Mesenchymal stem cell (in vitro differentiated cells and primary cell): ENCODE measurements around the gene FLAD1.

Experiments
- DNase-seq: peaks from one replicate; pipeline ENCODE4 v3.0.0-alpha.2; 2013
- H2AFZ ChIP-seq: one replicate; pipeline ENCODE4 v1.6.1; 2013; ENCODE audit warnings: low read depth, mild to moderate bottlenecking, control low read depth, inconsistent platforms, low read length, moderate library complexity
- H2AK5ac ChIP-seq: 2 replicates; pipeline ENCODE4 v1.6.1; 2013; ENCODE audit warnings: low read length, moderate library complexity, mild to moderate bottlenecking, inconsistent platforms; ENCODE audit not compliant: severe bottlenecking
- H2BK120ac ChIP-seq: one replicate; pipeline ENCODE4 v1.6.1; 2013; ENCODE audit warnings: low read depth, mild to moderate bottlenecking, inconsistent platforms, low read length, moderate library complexity
- H2BK12ac ChIP-seq, 2 experiments: one replicate each; pipeline ENCODE4 v1.6.1; 2013; ENCODE audit warnings: inconsistent platforms in 2 of 2, low read length in 2 of 2, mild to moderate bottlenecking in 2 of 2, moderate library complexity in 2 of 2, control low read depth in 1 of 2
- H2BK15ac ChIP-seq: one replicate; pipeline ENCODE4 v1.6.1; 2013; ENCODE audit warnings: mild to moderate bottlenecking, low read depth, inconsistent platforms; ENCODE audit not compliant: poor library complexity, severe bottlenecking
- H2BK5ac ChIP-seq: 2 replicates; pipeline ENCODE4 v1.6.1; 2013; ENCODE audit warnings: low read depth, mild to moderate bottlenecking, low read length, control low read depth, inconsistent platforms; ENCODE audit not compliant: poor library complexity, severe bottlenecking
- H3K14ac ChIP-seq, 2 experiments: one replicate each; pipeline ENCODE4 v1.6.1; 2013; ENCODE audit warnings: inconsistent platforms in 2 of 2, low read length in 2 of 2, control low read depth in 1 of 2, mild to moderate bottlenecking in 1 of 2, moderate library complexity in 1 of 2
- H3K18ac ChIP-seq, 2 experiments: one replicate each; pipeline ENCODE4 v1.6.1; 2013; ENCODE audit warnings: inconsistent platforms in 2 of 2, low read length in 2 of 2, control low read depth in 1 of 2, low read depth in 1 of 2, mild to moderate bottlenecking in 1 of 2
- H3K23ac ChIP-seq, 2 experiments: one replicate each; pipeline ENCODE4 v1.6.1; 2013; ENCODE audit warnings: inconsistent platforms in 2 of 2, low read length in 2 of 2, mild to moderate bottlenecking in 2 of 2, moderate library complexity in 2 of 2, control low read depth in 1 of 2
- H3K27ac ChIP-seq: 2 replicates; pipeline ENCODE4 v1.5.1; 2013; ENCODE audit warnings: mild to moderate bottlenecking, moderate library complexity, low read length, control low read depth, inconsistent platforms; ENCODE audit not compliant: poor library complexity, severe bottlenecking
- H3K27me3 ChIP-seq, 2 experiments: 2 replicates each; pipeline versions ENCODE4 v1.6.1 to v1.7.0; 2013; ENCODE audit warnings: low read length in 2 of 2, mild to moderate bottlenecking in 2 of 2, moderate library complexity in 2 of 2, control low read depth in 1 of 2, inconsistent platforms in 1 of 2; ENCODE audit not compliant: control insufficient read depth in 1 of 2, insufficient read depth in 1 of 2
- H3K36me3 ChIP-seq, 2 experiments: 2 replicates each; pipeline versions ENCODE4 v1.6.1 to v1.7.0; 2013; ENCODE audit warnings: low read length in 2 of 2, control low read depth in 1 of 2, inconsistent platforms in 1 of 2, low read depth in 1 of 2, mild to moderate bottlenecking in 1 of 2; ENCODE audit not compliant: insufficient read depth in 2 of 2, control insufficient read depth in 1 of 2
- H3K4ac ChIP-seq, 2 experiments: one replicate each; pipeline ENCODE4 v1.6.1; 2013; ENCODE audit warnings: inconsistent platforms in 2 of 2, low read length in 2 of 2, mild to moderate bottlenecking in 2 of 2, moderate library complexity in 2 of 2, control low read depth in 1 of 2, low read depth in 1 of 2
- H3K4me1 ChIP-seq: 2 replicates; pipeline ENCODE4 v1.6.1; 2013; ENCODE audit warnings: low read depth, low read length, control low read depth; ENCODE audit not compliant: control insufficient read depth, insufficient read depth
- H3K4me2 ChIP-seq: 2 replicates; pipeline ENCODE4 v1.6.1; 2013; ENCODE audit warnings: low read length, mild to moderate bottlenecking, inconsistent platforms; ENCODE audit not compliant: poor library complexity, severe bottlenecking
- H3K4me3 ChIP-seq, 2 experiments: 2 replicates each; pipeline versions ENCODE4 v1.5.1 to v1.7.0; 2013; ENCODE audit warnings: low read length in 2 of 2, mild to moderate bottlenecking in 2 of 2, control low read depth in 1 of 2, low read depth in 1 of 2; ENCODE audit not compliant: insufficient read depth in 1 of 2
- H3K79me1 ChIP-seq: replicated peaks from 2 replicates; pipeline ENCODE4 v1.6.1; 2013; ENCODE audit warnings: mild to moderate bottlenecking, control low read depth, low read length, inconsistent platforms; ENCODE audit not compliant: poor library complexity, severe bottlenecking
- H3K9ac ChIP-seq: 2 replicates; pipeline ENCODE4 v1.7.0; 2013; ENCODE audit warnings: mild to moderate bottlenecking, low read length, moderate library complexity
- H3K9me3 ChIP-seq: 2 replicates; pipeline ENCODE4 v1.7.0; 2013; ENCODE audit warnings: mild to moderate bottlenecking, low read length; ENCODE audit not compliant: control insufficient read depth
- H4K8ac ChIP-seq: one replicate; pipeline ENCODE4 v1.6.1; 2013; ENCODE audit warnings: inconsistent platforms, mild to moderate bottlenecking, low read length, moderate library complexity
- H4K91ac ChIP-seq: one replicate; pipeline ENCODE4 v1.6.1; 2013; ENCODE audit warnings: mild to moderate bottlenecking, low read length, inconsistent platforms
- WGBS: methylation state at CpG from one replicate; pipeline ENCODE4 v1.1.7; 2013; ENCODE audit warnings: mixed read lengths; 5-methylcytosine and 5-hydroxymethylcytosine counted together

Gene FLAD1

DNA sequence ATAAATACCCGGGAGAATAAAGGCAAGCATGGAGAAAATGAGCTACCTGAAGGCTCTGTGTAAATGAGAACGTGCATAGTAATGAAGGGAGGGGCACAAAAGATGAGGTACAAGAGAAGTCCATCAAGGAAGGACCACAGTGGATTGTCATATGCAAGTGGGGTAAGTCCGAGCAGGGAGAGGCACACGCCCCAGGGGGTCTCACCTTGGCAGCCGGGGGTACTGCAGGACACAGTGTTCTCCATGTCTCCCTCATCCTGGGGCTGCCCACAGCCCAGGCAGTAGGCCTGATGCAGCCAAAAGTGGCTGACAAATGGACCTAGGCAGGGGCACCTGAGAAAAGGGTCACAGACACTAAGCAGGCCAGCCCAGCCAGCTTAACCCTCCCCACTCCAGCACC lies 40.5 kb downstream of the FLAD1 start:
- no peak overlapping the region for H3K27ac ChIP-seq
- no peak overlapping the region for H2BK12ac ChIP-seq
- H3K79me1 ChIP-seq, result peaks cover 4% of the 10 kb centered on the region
- no peak overlapping the region for H2BK120ac ChIP-seq
- 86% methylated on average over 5 of the region's 5 CpGs for WGBS
- no peak overlapping the region for H3K14ac ChIP-seq
- no peaks in the 10 kb centered on the region for H3K36me3 ChIP-seq
- H3K9ac ChIP-seq, result no peak overlapping the region
- no peak overlapping the region for H3K18ac ChIP-seq
- no peak overlapping the region for H2AFZ ChIP-seq
- H3K4me3 ChIP-seq, result no peak overlapping the region
- H3K4me2 ChIP-seq, result no peak overlapping the region
- no peaks in the 10 kb centered on the region for H3K27me3 ChIP-seq
- no peak overlapping the region for H2AK5ac ChIP-seq
- peaks cover 18% of the 10 kb centered on the region for H3K4me1 ChIP-seq
- no peak overlapping the region for H4K8ac ChIP-seq
- no peak overlapping the region for H2BK15ac ChIP-seq
- H3K4ac ChIP-seq, result no peak overlapping the region
- H4K91ac ChIP-seq, result no peak overlapping the region
- DNase-seq, result no peak
- no peaks in the 10 kb centered on the region for H3K9me3 ChIP-seq
- no peak overlapping the region for H3K23ac ChIP-seq
- no peak overlapping the region for H2BK5ac ChIP-seq

DNA sequence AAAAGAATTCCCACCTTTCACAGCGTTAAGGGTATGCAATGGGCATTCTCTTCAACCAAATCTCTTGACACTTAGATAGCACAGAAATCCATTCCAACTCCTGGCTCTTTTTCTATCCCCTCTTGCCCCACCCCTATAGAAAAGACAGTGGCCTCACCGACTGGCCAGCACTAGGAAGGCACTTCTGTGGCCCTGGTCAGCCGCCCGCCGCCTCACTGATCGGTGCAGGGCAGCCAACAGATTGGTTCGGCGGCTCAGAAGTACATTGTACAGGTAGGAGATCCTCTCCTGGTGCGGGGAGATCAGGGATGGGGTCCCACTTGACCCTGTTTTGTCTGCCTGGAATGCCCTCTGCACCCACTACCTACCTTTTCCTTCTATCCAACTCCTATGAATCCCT lies 41.2 kb downstream of the FLAD1 start:
- Histone ChIP-seq H3K14ac (no peak overlapping the region), H3K4me3 (no peak overlapping the region), H3K4ac (no peak overlapping the region), H3K4me1 (peaks cover 12% of the 10 kb centered on the region), H3K18ac (no peak overlapping the region), H3K79me1 (no peaks in the 10 kb centered on the region), H3K9me3 (no peaks in the 10 kb centered on the region), H2BK15ac (no peak overlapping the region), H3K36me3 (no peaks in the 10 kb centered on the region), H3K9ac (no peak overlapping the region), H4K91ac (no peak overlapping the region), H2BK5ac (no peak overlapping the region), H2AFZ (no peak overlapping the region), H4K8ac (no peak overlapping the region), H2AK5ac (no peak overlapping the region), H3K23ac (no peak overlapping the region), H3K27me3 (peaks cover 0 to 4% of the 10 kb centered on the region in 2 experiments), H2BK120ac (no peak overlapping the region), H3K27ac (no peak overlapping the region), H3K4me2 (no peak overlapping the region), H2BK12ac (no peak overlapping the region)
- 94% methylated on average over 9 of the region's 9 CpGs for WGBS
- no peak for DNase-seq

DNA sequence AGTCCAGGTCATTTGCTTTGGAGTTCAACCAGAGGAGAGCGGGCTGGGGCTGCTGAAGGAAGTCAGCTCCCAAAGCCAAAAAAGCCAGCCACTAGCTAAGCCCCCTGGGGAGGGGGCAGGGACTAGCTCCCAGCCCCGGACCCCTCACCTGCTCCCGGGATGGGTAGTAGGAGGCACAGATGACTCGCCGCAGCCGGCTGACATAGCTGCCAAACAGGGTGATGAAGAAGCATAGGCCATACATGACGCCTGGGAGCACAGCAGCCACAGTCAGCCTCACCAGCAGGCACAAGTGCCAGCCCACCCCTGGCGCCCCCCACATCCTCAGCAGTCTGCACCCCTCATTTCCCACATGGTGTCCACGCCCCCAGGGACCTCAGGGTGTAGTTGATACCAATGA lies 43.0 kb downstream of the FLAD1 start:
- no peak overlapping the region for H2AK5ac ChIP-seq
- WGBS, result 61% methylated on average over 9 of the region's 9 CpGs
- H3K9ac ChIP-seq, result no peak overlapping the region

DNA sequence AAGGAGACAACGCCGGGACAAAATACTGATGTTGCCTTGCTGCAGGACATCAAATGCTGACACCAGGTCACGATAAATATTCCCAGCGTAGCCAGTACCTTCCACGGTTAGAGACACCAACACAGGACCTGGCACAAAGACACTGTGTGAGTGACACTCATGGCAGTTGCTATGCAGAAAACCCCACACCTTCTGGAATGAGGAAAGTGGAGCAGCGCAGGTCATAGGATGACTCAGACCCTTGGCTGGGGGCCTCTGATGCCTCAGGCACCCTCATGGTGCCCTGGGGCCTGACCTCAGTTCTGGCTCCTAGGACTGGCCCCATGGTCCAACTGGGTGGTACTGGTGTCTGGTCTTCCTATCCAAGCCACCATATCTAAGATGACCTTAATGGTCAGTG lies 43.4 kb downstream of the FLAD1 start:
- Histone ChIP-seq H3K4me1 (peaks cover 9% of the 10 kb centered on the region), H3K27me3 (peaks cover 0 to 13% of the 10 kb centered on the region in 2 experiments), H2BK12ac (no peak overlapping the region), H3K9me3 (no peaks in the 10 kb centered on the region), H2AK5ac (no peak overlapping the region), H3K4ac (no peak overlapping the region), H3K18ac (no peak overlapping the region), H4K8ac (no peak overlapping the region), H3K4me2 (no peak overlapping the region), H4K91ac (no peak overlapping the region), H2AFZ (no peak overlapping the region), H2BK15ac (no peak overlapping the region), H3K36me3 (no peaks in the 10 kb centered on the region), H3K79me1 (no peaks in the 10 kb centered on the region), H3K27ac (no peak overlapping the region), H2BK5ac (no peak overlapping the region), H3K4me3 (no peak overlapping the region), H2BK120ac (no peak overlapping the region), H3K23ac (no peak overlapping the region), H3K14ac (peak overlapping the region in 1 of 2 experiments; percentile 19), H3K9ac (no peak overlapping the region)
- 80% methylated on average over 6 of the region's 6 CpGs for WGBS
- DNase-seq, result no peak

More for the DNA sequence above, 43.0 kb downstream of the FLAD1 start:
- Histone ChIP-seq H3K23ac (no peak overlapping the region), H3K79me1 (no peaks in the 10 kb centered on the region), H3K4ac (no peak overlapping the region), H3K14ac (peak overlapping the region in 1 of 2 experiments; percentile 19), H3K36me3 (no peaks in the 10 kb centered on the region), H2BK120ac (no peak overlapping the region), H3K27me3 (peaks cover 0 to 13% of the 10 kb centered on the region in 2 experiments), H3K18ac (no peak overlapping the region), H3K9me3 (no peaks in the 10 kb centered on the region), H3K4me2 (no peak overlapping the region), H2BK15ac (no peak overlapping the region), H2BK5ac (no peak overlapping the region), H2AFZ (no peak overlapping the region), H4K91ac (no peak overlapping the region), H3K4me3 (no peak overlapping the region), H3K27ac (no peak overlapping the region), H3K4me1 (peaks cover 9% of the 10 kb centered on the region), H4K8ac (no peak overlapping the region), H2BK12ac (no peak overlapping the region)
- no peak for DNase-seq
